Smooth muscle cell (in vitro differentiated cells): Measurements from ENCODE around the gene CBX7. TPM values are rescaled to one million over a fixed set of nuclear protein-coding genes. Genes with fewer than 3 reads are reported as not detected.

ENCODE experiments used
- DNase-seq: peaks from one replicate; lab custom pipeline; 2025; ENCODE audit not compliant: unreplicated experiment; lab: John Stamatoyannopoulos, UW
- H2AFZ ChIP-seq: fragments of 200-600 bp; sonication (generic); 2 replicates; pipeline ENCODE4 v1.6.0; 2016; ENCODE audit warnings: antibody characterized with exemption, low read depth, mild to moderate bottlenecking
- H3F3A ChIP-seq: fragments of 200-600 bp; sonication (generic); 2 replicates; pipeline ENCODE4 v1.6.0; 2017; ENCODE audit warnings: antibody characterized with exemption, low read depth
- H3K27ac ChIP-seq: fragments of 200-600 bp; sonication (generic); 2 replicates; pipeline ENCODE4 v1.5.1; 2016; ENCODE audit warnings: low read depth, mild to moderate bottlenecking
- H3K27me3 ChIP-seq: fragments of 200-600 bp; sonication (generic); 2 replicates; pipeline ENCODE4 v1.6.1; 2016; ENCODE audit warnings: low read depth, mild to moderate bottlenecking
- H3K36me3 ChIP-seq: fragments of 200-600 bp; sonication (generic); 2 replicates; pipeline ENCODE4 v1.5.1; 2016; ENCODE audit warnings: low read depth
- H3K4me1 ChIP-seq: fragments of 200-600 bp; sonication (generic); 2 replicates; pipeline ENCODE4 v1.5.1; 2016; ENCODE audit warnings: low read depth
- H3K4me2 ChIP-seq: fragments of 200-600 bp; sonication (generic); 2 replicates; pipeline ENCODE4 v1.6.0; 2016; ENCODE audit warnings: mild to moderate bottlenecking
- H3K4me3 ChIP-seq: fragments of 200-600 bp; sonication (generic); 2 replicates; pipeline ENCODE4 v1.5.1; 2016; ENCODE audit warnings: mild to moderate bottlenecking
- H3K79me2 ChIP-seq: fragments of 200-600 bp; sonication (generic); 2 replicates; pipeline ENCODE4 v1.6.0; 2016; ENCODE audit warnings: low read depth, mild to moderate bottlenecking
- H3K9ac ChIP-seq: fragments of 200-600 bp; sonication (generic); 2 replicates; pipeline ENCODE4 v1.6.0; 2016; ENCODE audit warnings: low read depth
- H3K9me3 ChIP-seq: fragments of 200-600 bp; sonication (generic); replicated peaks from 2 replicates; pipeline ENCODE4 v1.5.1; 2016; ENCODE audit warnings: low read depth
- H4K20me1 ChIP-seq: fragments of 200-600 bp; sonication (generic); 2 replicates; pipeline ENCODE4 v1.6.0; 2016; ENCODE audit warnings: low read depth
- WGBS: methylation state at CpG from one replicate; pipeline ENCODE4 v1.1.7; 2016; ENCODE audit warnings: low lambda C conversion rate; 5-methylcytosine and 5-hydroxymethylcytosine counted together
- polyA plus RNA-seq: library from polyadenylated mRNA; unstranded; fragments of >200 nt; fragmentation: Nextera tagmentation; extraction: Ambion mirVana; gene quantifications from 2 replicates; pipeline ENCODE4 v1.2.1, GENCODE V29; 2016
- total RNA-seq: library from RNA; depleted of rRNA; stranded (reverse); fragments of >200 nt; gene quantifications from 2 replicates; pipeline ENCODE4 v1.2.3, GENCODE V29; 2014
- TF ChIP-seq, protein P1 (sequence below): fragments of 200-600 bp; sonication (generic); IDR thresholded peaks from 2 replicates; pipeline ENCODE4 v1.5.1; 2017; ENCODE audit warnings: borderline replicate concordance, mild to moderate bottlenecking, antibody characterized with exemption; ENCODE audit not compliant: insufficient read depth, poor library complexity, severe bottlenecking

Gene CBX7
- total and polyA plus RNA-seq, 2 experiments from 2014 or later = 0.40 to 1.7 TPM

DNA sequence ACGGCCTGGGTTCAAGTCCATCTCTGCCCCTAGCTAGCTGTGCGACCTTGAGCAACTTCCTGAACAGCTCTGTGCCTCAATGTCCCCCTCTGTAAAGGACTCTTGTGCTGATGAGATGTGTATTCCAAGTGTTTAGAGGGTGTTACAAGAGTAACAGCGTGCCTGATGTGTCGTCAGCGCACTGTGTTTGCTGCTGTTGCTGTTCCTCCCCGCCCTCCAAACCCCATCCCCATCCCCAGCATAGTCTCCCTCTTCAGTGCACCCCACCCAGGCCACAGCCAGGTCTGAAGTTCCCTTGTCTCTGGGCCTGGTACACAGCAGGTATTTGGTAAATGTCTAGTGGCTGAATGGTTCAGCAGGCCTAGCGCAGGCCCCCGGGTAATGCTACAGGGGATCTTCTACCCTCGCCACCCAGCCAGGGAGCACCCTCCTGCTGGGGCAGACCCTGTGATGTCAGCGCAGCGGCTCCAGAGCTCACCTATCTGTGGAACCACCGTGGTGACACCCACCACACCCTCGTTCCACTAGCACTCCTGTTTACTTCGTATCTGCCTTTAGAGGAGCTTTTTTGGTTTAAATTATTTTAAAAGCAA lies 10.3 kb downstream of the CBX7 start:
- H3K79me2 ChIP-seq = no peaks in the 10 kb centered on the region

DNA sequence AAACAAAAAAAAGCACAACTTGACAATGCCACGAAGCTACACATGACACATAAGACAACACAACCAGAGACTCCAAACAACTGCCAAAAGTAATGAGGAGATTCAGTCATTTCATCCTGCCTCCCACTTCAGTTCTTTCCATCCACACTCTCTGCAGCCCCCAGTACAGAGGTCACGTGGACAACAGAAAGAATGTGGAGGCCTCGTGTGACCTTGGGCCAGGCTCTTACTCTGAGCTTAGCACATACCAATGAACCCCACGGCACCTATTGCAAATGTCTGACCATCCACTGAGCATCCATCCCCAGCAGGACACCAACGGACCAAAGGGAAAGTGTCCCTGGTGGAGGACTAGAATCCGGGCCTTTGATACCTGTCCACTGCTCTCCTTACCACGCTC lies 12.5 kb downstream of the CBX7 start:
- Histone ChIP-seq H3F3A (no peaks in the 10 kb centered on the region), H3K36me3 (no peaks in the 10 kb centered on the region), H3K4me2 (no peak overlapping the region), H3K4me1 (peaks cover 6% of the 10 kb centered on the region), H3K4me3 (no peak overlapping the region), H4K20me1 (no peaks in the 10 kb centered on the region), H3K9me3 (no peaks in the 10 kb centered on the region), H2AFZ (no peak overlapping the region), H3K27ac (no peak overlapping the region), H3K79me2 (no peaks in the 10 kb centered on the region), H3K9ac (no peak overlapping the region), H3K27me3 (no peaks in the 10 kb centered on the region)
- 88% methylated on average over 7 of the region's 7 CpGs for WGBS
- no peak for DNase-seq
- TF ChIP-seq, protein P1, sequence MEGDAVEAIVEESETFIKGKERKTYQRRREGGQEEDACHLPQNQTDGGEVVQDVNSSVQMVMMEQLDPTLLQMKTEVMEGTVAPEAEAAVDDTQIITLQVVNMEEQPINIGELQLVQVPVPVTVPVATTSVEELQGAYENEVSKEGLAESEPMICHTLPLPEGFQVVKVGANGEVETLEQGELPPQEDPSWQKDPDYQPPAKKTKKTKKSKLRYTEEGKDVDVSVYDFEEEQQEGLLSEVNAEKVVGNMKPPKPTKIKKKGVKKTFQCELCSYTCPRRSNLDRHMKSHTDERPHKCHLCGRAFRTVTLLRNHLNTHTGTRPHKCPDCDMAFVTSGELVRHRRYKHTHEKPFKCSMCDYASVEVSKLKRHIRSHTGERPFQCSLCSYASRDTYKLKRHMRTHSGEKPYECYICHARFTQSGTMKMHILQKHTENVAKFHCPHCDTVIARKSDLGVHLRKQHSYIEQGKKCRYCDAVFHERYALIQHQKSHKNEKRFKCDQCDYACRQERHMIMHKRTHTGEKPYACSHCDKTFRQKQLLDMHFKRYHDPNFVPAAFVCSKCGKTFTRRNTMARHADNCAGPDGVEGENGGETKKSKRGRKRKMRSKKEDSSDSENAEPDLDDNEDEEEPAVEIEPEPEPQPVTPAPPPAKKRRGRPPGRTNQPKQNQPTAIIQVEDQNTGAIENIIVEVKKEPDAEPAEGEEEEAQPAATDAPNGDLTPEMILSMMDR = no peak

More for the DNA sequence above, 10.3 kb downstream of the CBX7 start:
- TF ChIP-seq, protein P1 = no peak
- DNase-seq = no peak
- H3K9me3 ChIP-seq = no peaks in the 10 kb centered on the region
- H2AFZ ChIP-seq = no peak overlapping the region
- no peaks in the 10 kb centered on the region for H4K20me1 ChIP-seq
- H3K4me2 ChIP-seq = no peak overlapping the region
- H3K27ac ChIP-seq = no peak overlapping the region
- no peak overlapping the region for H3K4me3 ChIP-seq
- H3F3A ChIP-seq = no peaks in the 10 kb centered on the region
- no peak overlapping the region for H3K9ac ChIP-seq
- no peaks in the 10 kb centered on the region for H3K36me3 ChIP-seq
- H3K27me3 ChIP-seq = no peaks in the 10 kb centered on the region
- peaks cover 6% of the 10 kb centered on the region for H3K4me1 ChIP-seq
- 98% methylated on average over 14 of the region's 14 CpGs for WGBS

DNA sequence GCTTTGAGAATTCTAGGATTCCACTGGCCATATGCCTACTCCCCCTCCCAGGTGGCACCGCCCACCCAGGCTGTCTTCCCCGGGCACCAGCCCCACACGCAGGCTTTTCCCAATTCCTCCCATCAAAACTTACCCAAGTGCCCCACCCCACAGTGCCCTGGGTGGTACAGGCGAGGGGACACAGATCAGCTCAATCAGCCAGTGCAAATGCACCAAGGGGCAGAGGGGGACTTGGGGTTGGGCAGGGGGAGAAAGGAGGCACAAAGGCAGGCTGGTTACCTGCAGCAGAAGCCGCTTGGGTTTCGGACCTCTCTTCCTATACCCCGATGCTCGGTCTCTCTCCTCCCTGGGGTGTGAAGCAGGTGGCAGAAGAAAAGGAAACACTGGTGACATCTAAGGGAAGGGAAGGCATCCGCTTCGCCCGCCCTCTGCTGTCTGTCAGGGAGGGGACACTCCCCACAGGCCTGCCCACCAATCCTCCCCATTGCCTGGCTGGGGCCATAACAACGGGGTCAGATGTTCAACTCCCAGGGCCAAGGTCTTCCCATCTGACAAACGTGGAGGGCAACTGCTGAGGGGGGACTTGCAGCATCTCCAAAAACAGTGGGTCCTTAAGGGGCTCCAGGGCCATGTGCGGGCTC lies 14.0 kb downstream of the CBX7 start:
- no peak overlapping the region for H3K4me3 ChIP-seq
- no peaks in the 10 kb centered on the region for H3K36me3 ChIP-seq
- H3K27ac ChIP-seq = no peak overlapping the region
- H3K79me2 ChIP-seq = no peaks in the 10 kb centered on the region
- no peak overlapping the region for H2AFZ ChIP-seq
- 84% methylated on average over 14 of the region's 14 CpGs for WGBS
- TF ChIP-seq, protein P1 = no peak
- H3F3A ChIP-seq = no peaks in the 10 kb centered on the region
- H3K27me3 ChIP-seq = no peaks in the 10 kb centered on the region
- H3K9me3 ChIP-seq = no peaks in the 10 kb centered on the region
- H4K20me1 ChIP-seq = no peaks in the 10 kb centered on the region
- H3K4me2 ChIP-seq = no peak overlapping the region
- no peaks in the 10 kb centered on the region for H3K4me1 ChIP-seq
- DNase-seq = no peak
- H3K9ac ChIP-seq = no peak overlapping the region

DNA sequence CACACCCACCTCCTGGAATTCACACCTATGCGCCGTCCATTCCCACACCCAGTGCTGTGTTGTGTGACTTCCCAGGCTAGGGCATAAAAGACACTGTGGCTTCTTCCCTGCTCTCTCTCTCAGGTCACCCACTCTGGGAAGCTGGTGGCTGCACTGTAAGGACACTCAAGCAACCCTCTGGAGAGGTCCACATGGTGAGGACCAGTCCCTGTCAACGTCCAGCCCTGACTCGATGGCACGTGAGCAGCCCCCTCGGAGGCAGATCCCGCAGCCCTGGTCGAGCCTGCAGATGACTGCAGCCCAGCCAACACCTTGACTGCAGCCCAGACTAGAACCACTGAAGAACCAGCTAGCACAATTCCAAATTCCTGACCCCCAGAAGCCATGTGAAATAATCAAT lies 16.2 kb downstream of the CBX7 start:
- H3K79me2 ChIP-seq = no peaks in the 10 kb centered on the region
- DNase-seq = no peak
- H3F3A ChIP-seq = no peaks in the 10 kb centered on the region
- TF ChIP-seq, protein P1 = no peak
- H3K4me1 ChIP-seq = peaks cover 4% of the 10 kb centered on the region
- H4K20me1 ChIP-seq = no peaks in the 10 kb centered on the region
- H3K27me3 ChIP-seq = no peaks in the 10 kb centered on the region
- no peaks in the 10 kb centered on the region for H3K36me3 ChIP-seq
- no peak overlapping the region for H2AFZ ChIP-seq
- no peak overlapping the region for H3K4me3 ChIP-seq
- no peak overlapping the region for H3K27ac ChIP-seq
- H3K4me2 ChIP-seq = no peak overlapping the region
- no peak overlapping the region for H3K9ac ChIP-seq
- 88% methylated on average over 8 of the region's 8 CpGs for WGBS
- H3K9me3 ChIP-seq = no peaks in the 10 kb centered on the region
